ENCODE results near the gene AAK1.
A peak's percentile ranks its signal among the peaks of the same experiment; 100 is the strongest.
"Not testable (repeated sequence)": the region's sequence is repeated elsewhere in the genome, so short reads cannot be mapped to it uniquely, and the experiment has no call there.

AAK1 gene

GRCh38 chr2:69643602-69644505 is at the start of gene AAK1:
Gene AAK1 (minus strand): TSS chr2:69643739. CDS start chr2:69643040, 699 bp downstream.
- peak; percentile 64 to 65 for DNase-seq (ENCODE audit: low read depth in 2 of 2)

- DNase-seq (ENCODE audit: low read depth in 2 of 2) = peak; percentile 56 to 62
Measured at GRCh38 chr2:69692424-69692823, 48.9 kb upstream of the AAK1 start.

GRCh38 chr2:69689969-69690368 is 46.4 kb upstream of the AAK1 start:
- DNase-seq (ENCODE audit: low read depth in 2 of 2) = no peak

- no peak for DNase-seq (ENCODE audit: low read depth in 2 of 2)
Measured at GRCh38 chr2:69689466-69689865, 45.9 kb upstream of the AAK1 start.

GRCh38 chr2:69687971-69688611 is 44.6 kb upstream of the AAK1 start:
- DNase-seq (ENCODE audit: low read depth in 2 of 2) = no peak

GRCh38 chr2:69686813-69687212 is 43.3 kb upstream of the AAK1 start:
- no peak for DNase-seq (ENCODE audit: low read depth in 2 of 2)

- no peak for DNase-seq (ENCODE audit: low read depth in 2 of 2)
Measured at GRCh38 chr2:69685321-69686048, 41.9 kb upstream of the AAK1 start.

GRCh38 chr2:69683170-69683971 is 39.8 kb upstream of the AAK1 start:
- peak; percentile 66 to 77 for DNase-seq (ENCODE audit: low read depth in 2 of 2)

- no peak for DNase-seq (ENCODE audit: low read depth in 2 of 2)
Measured at GRCh38 chr2:69682525-69682924, 39.0 kb upstream of the AAK1 start.

GRCh38 chr2:69680001-69680675 is 36.6 kb upstream of the AAK1 start:
- no peak for DNase-seq (ENCODE audit: low read depth in 2 of 2)

GRCh38 chr2:69677914-69678313 is 34.4 kb upstream of the AAK1 start:
- no peak for DNase-seq (ENCODE audit: low read depth in 2 of 2)

GRCh38 chr2:69676146-69676545 is 32.6 kb upstream of the AAK1 start:
- no peak for DNase-seq (ENCODE audit: low read depth in 2 of 2)

- DNase-seq (ENCODE audit: low read depth in 2 of 2) = no peak
Measured at GRCh38 chr2:69674316-69674670, 30.8 kb upstream of the AAK1 start.

GRCh38 chr2:69673098-69673497 is 29.6 kb upstream of the AAK1 start:
- not testable (repeated sequence) for DNase-seq (ENCODE audit: low read depth in 2 of 2)

GRCh38 chr2:69669666-69670065 is 26.1 kb upstream of the AAK1 start:
- no peak for DNase-seq (ENCODE audit: low read depth in 2 of 2)

- no peak for DNase-seq (ENCODE audit: low read depth in 2 of 2)
Measured at GRCh38 chr2:69668598-69668997, 25.1 kb upstream of the AAK1 start.

- no peak for DNase-seq (ENCODE audit: low read depth in 2 of 2)
Measured at GRCh38 chr2:69667805-69668382, 24.4 kb upstream of the AAK1 start.

GRCh38 chr2:69665152-69665551 is 21.6 kb upstream of the AAK1 start:
- no peak for DNase-seq (ENCODE audit: low read depth in 2 of 2)

GRCh38 chr2:69663860-69664259 is 20.3 kb upstream of the AAK1 start:
- no peak for DNase-seq (ENCODE audit: low read depth in 2 of 2)

- not testable (repeated sequence) for DNase-seq (ENCODE audit: low read depth in 2 of 2)
Measured at GRCh38 chr2:69662547-69662946, 19.0 kb upstream of the AAK1 start.

- no peak for DNase-seq (ENCODE audit: low read depth in 2 of 2)
Measured at GRCh38 chr2:69660637-69661036, 17.1 kb upstream of the AAK1 start.

Measured in fibroblast of skin of left biceps (primary cell).